K562 (cell line): ENCODE measurements around the gene GGA3. TPM values are rescaled to one million over a fixed set of nuclear protein-coding genes. Genes with fewer than 3 reads are reported as not detected.

Source experiments
- ESRRA ChIP-seq: fragments of 450-650 bp; IDR thresholded peaks from 2 replicates; pipeline ENCODE4 v1.6.1; 2014; ENCODE audit warnings: low read depth, mild to moderate bottlenecking, moderate library complexity, borderline replicate concordance
- FOXM1 ChIP-seq, 2 experiments: fragments of 450-650 bp in 1 of 2; sonication (generic) in 1 of 2; formaldehyde crosslinking in 1 of 2; IDR thresholded peaks; 2 replicates each; pipeline versions ENCODE4 v1.6.1 to v1.9.0; 2017 to 2022; ENCODE audit warnings: low read depth in 2 of 2, mild to moderate bottlenecking in 2 of 2, missing genetic modification reagents in 1 of 2, moderate library complexity in 1 of 2
- HOXB6 ChIP-seq: fragments of 250-450 bp; sonication (Bioruptor Pico); IDR thresholded peaks from 2 replicates; pipeline ENCODE4 v1.5.1; 2022; ENCODE audit warnings: mild to moderate bottlenecking, borderline replicate concordance
- MLX ChIP-seq, 2 experiments: fragments of 450-650 bp in 1 of 2; sonication (generic) in 1 of 2; formaldehyde crosslinking; conservative IDR thresholded peaks; 2 replicates each; pipeline versions ENCODE4 v1.4.0 to v1.8.1; 2020 to 2022; ENCODE audit warnings: mild to moderate bottlenecking in 1 of 2, missing genetic modification reagents in 1 of 2
- NFYB ChIP-seq: IDR thresholded peaks from 2 replicates; pipeline ENCODE4 v1.6.1; 2011; ENCODE audit warnings: mild to moderate bottlenecking, moderate library complexity; ENCODE audit not compliant: insufficient read length; ENCODE audit errors: extremely low read depth
- PCBP1 ChIP-seq: fragments of 200-400 bp; formaldehyde crosslinking; IDR thresholded peaks from 2 replicates; pipeline ENCODE4 v1.6.1; 2018; ENCODE audit warnings: mild to moderate bottlenecking, low read depth, low read length; ENCODE audit not compliant: poor library complexity, severe bottlenecking
- PHB2 ChIP-seq: fragments of 450-650 bp; IDR thresholded peaks from 2 replicates; pipeline ENCODE4 v1.6.1; 2017; ENCODE audit warnings: low read depth
- TAL1 ChIP-seq: fragments of 450-650 bp; IDR thresholded peaks from 2 replicates; pipeline ENCODE4 v1.6.1; 2016; ENCODE audit warnings: mild to moderate bottlenecking
- ZBTB40 ChIP-seq, 2 experiments: fragments of 450-650 bp in 1 of 2; sonication (generic) in 1 of 2; formaldehyde crosslinking in 1 of 2; IDR thresholded peaks; 2 replicates each; pipeline versions ENCODE4 v1.7.1 to v1.9.0; 2016 to 2022; ENCODE audit warnings: inconsistent platforms in 1 of 2, mild to moderate bottlenecking in 1 of 2, missing genetic modification reagents in 1 of 2
- ZMIZ1 ChIP-seq, 2 experiments: fragments of 150-350 bp in 1 of 2; IDR thresholded peaks; 2 replicates each; pipeline ENCODE4 v1.6.1; 2012 to 2016; ENCODE audit warnings: low read depth in 2 of 2, low read length in 2 of 2, mild to moderate bottlenecking in 1 of 2, moderate library complexity in 1 of 2
- ZNF57 ChIP-seq: fragments of 450-650 bp; formaldehyde crosslinking; IDR thresholded peaks from 2 replicates; pipeline ENCODE4 v1.4.0; 2020; ENCODE audit warnings: mild to moderate bottlenecking, moderate library complexity
- polyA plus RNA-seq, 8 experiments: library from polyadenylated mRNA; depleted of rRNA in 4 of 8; stranded (reverse) in 5 of 8; unstranded in 3 of 8; fragments of >200 nt; fragmentation: Nextera tagmentation in 2 of 8; fragmentation: Illumina TruSeq in 1 of 8; extraction: Ambion mirVana in 2 of 8; extraction: Trizol in 1 of 8; gene quantifications; 2 replicates each; pipeline versions ENCODE4 v1.2.1 to v1.2.3, GENCODE V29; 2011 to 2014; ENCODE audit warnings: inconsistent platforms in 1 of 8, missing spikeins in 1 of 8
- total RNA-seq, 7 experiments: library from RNA; depleted of rRNA in 6 of 7; stranded (reverse); fragments of >200 nt in 6 of 7; fragmentation: Illumina TruSeq in 2 of 7; extraction: Trizol in 2 of 7; gene quantifications; 2 replicates each; pipeline versions ENCODE4 v1.2.1 to v1.2.3, GENCODE V29; 2011 to 2021; ENCODE audit warnings: low replicate concordance in 1 of 7

GGA3 gene
- total and polyA plus RNA-seq, 9 of the 15 experiments (the other 6 are each of a cell fraction or from before 2014, with no cell fraction given): 5.7 to 64.9 (median 25.4) TPM

- 0 out of 2 replicates have a peak, but pooled peaks have one; percentile 24 for TF ChIP-seq ZBTB40 (IDR thresholded peaks at IDR 0.05)
- no peak for TF ChIP-seq ZBTB40 (CRISPR knock-in tag; IDR thresholded peaks at IDR 0.05)
- TF ChIP-seq ZMIZ1 (IDR thresholded peaks at IDR 0.05; ENCODE audit: low read depth in 2 of 2, low read length in 2 of 2): no peak
- no peak for TF ChIP-seq FOXM1 (IDR thresholded peaks at IDR 0.05; ENCODE audit: low read depth)
- no peak for TF ChIP-seq FOXM1 (CRISPR knock-in tag; IDR thresholded peaks at IDR 0.05; ENCODE audit: low read depth)
- TF ChIP-seq PCBP1: no peak
- TF ChIP-seq NFYB: no peak
- TF ChIP-seq TAL1: no peak
- TF ChIP-seq HOXB6 (CRISPR knock-in tag): no peak
- TF ChIP-seq ZNF57: no peak
- no peak for TF ChIP-seq PHB2
- 0 out of 2 replicates have a peak, but pooled peaks have one; percentile 4 for TF ChIP-seq ESRRA
- no peak for TF ChIP-seq MLX (CRISPR knock-in tag; conservative IDR thresholded peaks at IDR 0.05)
Observed at GRCh38 chr17:75289832-75290337, 28.5 kb upstream of the GGA3 start (continued).
